T-cell (primary cell): ENCODE data around the gene BOD1L1. TPM values are rescaled to one million over a fixed set of nuclear protein-coding genes. Genes with fewer than 3 reads are reported as not detected.

Experiments
- ATAC-seq, 4 experiments: fragments of 200-7000 bp in 3 of 4; fragments of 150-1000 bp in 1 of 4; cut with Tn5 transposase; replicated peaks in 1 of 4; 1 replicate in 3 of 4; 2 replicates in 1 of 4; pipeline ENCODE4 v1.10.0; 2021; ENCODE audit warnings: moderate library complexity in 3 of 4, mild to moderate bottlenecking in 2 of 4, moderate number of reproducible peaks in 1 of 4
- CTCF ChIA-PET, 2 donors: fragments of 300-600 bp; sonication (Branson Sonifier 250); formaldehyde crosslinking; loops; one replicate each; lab custom pipeline; 2022; ENCODE audit warnings: antibody characterized with exemption in 2 of 2; lab: Charles Lee
- POLR2A ChIA-PET, 2 donors: fragments of 300-600 bp; sonication (Branson Sonifier 250); formaldehyde crosslinking; loops; one replicate each; lab custom pipeline; 2022; ENCODE audit warnings: antibody characterized with exemption in 2 of 2; lab: Charles Lee
- DNase-seq, 35 experiments: peaks; one replicate each; pipeline versions ENCODE4 v3.0.0 to v3.0.0-alpha.2; 2013 to 2023
- H3K27ac ChIP-seq: one replicate; pipeline ENCODE4 v1.5.1; 2013; ENCODE audit warnings: low read length
- H3K27me3 ChIP-seq, 2 experiments: replicated peaks in 1 of 2; 1 replicate in 1 of 2; 2 replicates in 1 of 2; pipeline versions ENCODE4 v1.6.1 to v1.7.0; 2013; ENCODE audit warnings: low read length in 1 of 2, mixed read lengths in 1 of 2; ENCODE audit not compliant: control insufficient read depth in 2 of 2, insufficient read depth in 2 of 2; ENCODE audit errors: extremely low read depth in 1 of 2
- H3K36me3 ChIP-seq, 2 donors: 1 replicate in 1 of 2; 2 replicates in 1 of 2; pipeline versions ENCODE4 v1.6.1 to v1.7.0; 2013; ENCODE audit warnings: low read length in 1 of 2; ENCODE audit not compliant: control insufficient read depth in 2 of 2, insufficient read depth in 1 of 2; ENCODE audit errors: extremely low read depth in 1 of 2
- H3K4me1 ChIP-seq, 2 experiments: 1 replicate in 1 of 2; 2 replicates in 1 of 2; pipeline versions ENCODE4 v1.6.1 to v1.7.0; 2013; ENCODE audit warnings: low read length in 2 of 2, mixed read lengths in 1 of 2; ENCODE audit not compliant: insufficient read depth in 2 of 2, control insufficient read depth in 1 of 2; ENCODE audit errors: extremely low read depth in 1 of 2
- H3K4me3 ChIP-seq, 2 donors: 1 replicate in 1 of 2; 2 replicates in 1 of 2; pipeline versions ENCODE4 v1.5.1 to v1.7.0; 2013; ENCODE audit warnings: mild to moderate bottlenecking in 2 of 2, low read length in 1 of 2, moderate library complexity in 1 of 2; ENCODE audit not compliant: control insufficient read depth in 1 of 2; ENCODE audit errors: extremely low read depth in 1 of 2
- H3K9me3 ChIP-seq: 2 replicates; pipeline ENCODE4 v1.7.0; 2013
- H3K27ac Mint-ChIP-seq, 2 donors: one replicate each; pipeline ENCODE4 v1.8.0; 2020 to 2021; ENCODE audit warnings: mild to moderate bottlenecking in 2 of 2, mixed read lengths in 2 of 2
- H3K27me3 Mint-ChIP-seq, 2 donors: one replicate each; pipeline ENCODE4 v1.8.0; 2021 to 2022; ENCODE audit warnings: mixed read lengths in 2 of 2
- H3K36me3 Mint-ChIP-seq: one replicate; pipeline ENCODE4 v1.8.0; 2021; ENCODE audit warnings: mixed read lengths
- H3K4me1 Mint-ChIP-seq, 3 donors: one replicate each; pipeline ENCODE4 v1.8.0; 2020 to 2022; ENCODE audit warnings: mixed read lengths in 3 of 3, mild to moderate bottlenecking in 1 of 3
- H3K4me3 Mint-ChIP-seq, 3 donors: one replicate each; pipeline ENCODE4 v1.8.0; 2020 to 2022; ENCODE audit warnings: mild to moderate bottlenecking in 3 of 3, mixed read lengths in 3 of 3, moderate library complexity in 3 of 3
- H3K9me3 Mint-ChIP-seq, 3 donors: one replicate each; pipeline ENCODE4 v1.8.0; 2020 to 2022; ENCODE audit warnings: mixed read lengths in 3 of 3
- WGBS: methylation state at CpG from one replicate; pipeline ENCODE4 v1.1.5; 2013; ENCODE audit warnings: missing lambda C conversion rate; ENCODE audit not compliant: insufficient coverage; 5-methylcytosine and 5-hydroxymethylcytosine counted together
- total RNA-seq, 35 experiments: library from RNA in 6 of 35; stranded (reverse) in 6 of 35; fragments of 120-200 nt in 1 of 35; gene quantifications; one replicate each; pipeline versions ENCODE4 v1.2.1 to v1.2.4 and lab custom pipeline; 2013 to 2026

The BOD1L1 gene
- total RNA-seq, 5 donors from 2014 or later (not counting 1 experiment from before 2014, with no cell fraction given) = 48.3 to 57.1 (median 55.4) TPM

DNA sequence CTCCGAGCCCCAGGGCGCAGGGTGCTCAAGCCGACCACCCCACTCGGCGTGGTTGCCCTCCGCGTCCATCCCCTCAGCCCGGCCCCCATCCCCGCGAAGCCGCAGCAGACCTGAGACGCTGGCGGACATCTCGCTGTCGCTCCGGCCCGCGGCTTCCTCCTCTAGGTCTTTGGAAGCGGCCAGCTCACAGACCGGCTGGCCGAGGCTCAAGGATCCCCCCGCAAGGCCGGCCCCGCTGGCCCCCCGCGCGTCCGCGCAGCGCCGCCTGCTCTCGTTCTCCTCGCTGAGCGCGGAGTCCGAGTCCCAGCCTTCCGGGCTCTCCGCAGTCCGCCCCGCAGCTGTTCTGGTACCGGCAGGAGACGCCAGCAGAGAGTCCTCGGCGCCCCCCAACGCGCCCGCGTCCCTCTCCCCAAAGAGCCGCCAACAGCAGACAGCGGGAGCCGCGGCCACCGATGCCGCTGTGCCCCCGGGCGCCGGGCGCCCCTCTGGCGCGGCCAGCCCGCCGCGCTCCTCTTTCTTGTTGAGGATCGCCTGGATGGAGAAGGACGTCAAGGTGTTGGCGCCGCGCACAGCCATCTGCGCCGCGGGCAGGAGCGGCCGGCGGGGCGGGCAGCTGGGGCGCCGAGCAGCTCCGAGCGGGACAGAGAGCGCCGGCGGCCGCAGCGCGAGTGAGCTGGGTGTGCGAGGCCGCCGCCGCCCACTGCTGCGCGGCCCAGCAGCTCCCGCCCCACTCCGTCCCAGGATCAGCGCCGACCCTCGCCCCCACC, 83.5 kb downstream of the BOD1L1 start, which contains the start of gene NKX3-2:
Gene NKX3-2, minus strand, starts transcription at position 670 of the 767 bp plus-strand sequence. Its CDS starts 94 bp downstream, at position 576.
- H3K4me1 ChIP-seq = peaks cover 4 to 73% of the 10 kb centered on the region in 2 experiments
- H3K9me3 Mint-ChIP-seq = peaks cover 0 to 4% (median 0%) of the 10 kb centered on the region in 3 donors
- no peak for DNase-seq
- H3K4me3 ChIP-seq = peak within 1 kb of the TSS; percentile 9 to 71
- no peak for ATAC-seq
- POLR2A ChIA-PET = no interaction called here
- H3K4me3 Mint-ChIP-seq = peak within 1 kb of the TSS; percentile 69 to 86 (median 71)
- CTCF ChIA-PET = no interaction called here
- no peaks in the 10 kb centered on the region for H3K9me3 ChIP-seq
- H3K36me3 ChIP-seq = no peaks in the 10 kb centered on the region
- WGBS = 4% methylated on average over 96 of the region's 96 CpGs
- no peak within 1 kb of the TSS for H3K27ac ChIP-seq
- H3K27me3 Mint-ChIP-seq = peaks cover 54 to 70% of the 10 kb centered on the region in 2 donors
- peaks cover 9 to 84% of the 10 kb centered on the region in 2 experiments for H3K27me3 ChIP-seq
- peaks cover 4% of the 10 kb centered on the region for H3K36me3 Mint-ChIP-seq
- H3K27ac Mint-ChIP-seq = no peak within 1 kb of the TSS
- H3K4me1 Mint-ChIP-seq = peaks cover 57 to 60% (median 59%) of the 10 kb centered on the region in 3 donors

- H3K27me3 ChIP-seq = peaks cover 14 to 87% of the 10 kb centered on the region in 2 experiments
- peaks cover 4 to 76% of the 10 kb centered on the region in 2 experiments for H3K4me1 ChIP-seq
- no peak for DNase-seq
- H3K36me3 ChIP-seq = no peaks in the 10 kb centered on the region
- POLR2A ChIA-PET = no interaction called here
- Mint-ChIP-seq H3K4me1 (peaks cover 57 to 60% (median 58%) of the 10 kb centered on the region in 3 donors), H3K9me3 (peaks cover 4 to 5% (median 5%) of the 10 kb centered on the region in 3 donors), H3K4me3 (peak overlapping the region; percentile 34 to 86 (median 41)), H3K27me3 (peaks cover 55 to 70% of the 10 kb centered on the region in 2 donors), H3K27ac (no peak overlapping the region), H3K36me3 (peaks cover 4% of the 10 kb centered on the region)
- no peaks in the 10 kb centered on the region for H3K9me3 ChIP-seq
- no peak overlapping the region for H3K27ac ChIP-seq
- WGBS = 18% methylated on average over 28 of the region's 30 CpGs
- CTCF ChIA-PET = no interaction called here
- no peak overlapping the region for H3K4me3 ChIP-seq
- no peak for ATAC-seq
Measured at GRCh38 chr4:13543032-13543838, 84.3 kb downstream of the BOD1L1 start.

- no peaks in the 10 kb centered on the region for H3K9me3 ChIP-seq
- H3K27me3 Mint-ChIP-seq = peaks cover 60 to 77% of the 10 kb centered on the region in 2 donors
- peak overlapping the region in 1 of 2 donors; percentile 39 for H3K4me3 ChIP-seq
- peaks cover 4 to 75% of the 10 kb centered on the region in 2 experiments for H3K4me1 ChIP-seq
- H3K27ac Mint-ChIP-seq = no peak overlapping the region
- CTCF ChIA-PET = no interaction called here
- H3K36me3 Mint-ChIP-seq = peaks cover 4% of the 10 kb centered on the region
- DNase-seq (no peak), ATAC-seq (peak in 1 of 4 experiments; percentile 20)
- peak overlapping the region in 2 of 3 donors; percentile 34 to 86 for H3K4me3 Mint-ChIP-seq
- peaks cover 14 to 87% of the 10 kb centered on the region in 2 experiments for H3K27me3 ChIP-seq
- peaks cover 4 to 7% (median 6%) of the 10 kb centered on the region in 3 donors for H3K9me3 Mint-ChIP-seq
- peaks cover 58 to 63% (median 59%) of the 10 kb centered on the region in 3 donors for H3K4me1 Mint-ChIP-seq
- 17% methylated on average over 17 of the region's 27 CpGs for WGBS
- no peaks in the 10 kb centered on the region for H3K36me3 ChIP-seq
- POLR2A ChIA-PET = no interaction called here
- no peak overlapping the region for H3K27ac ChIP-seq
Measured at GRCh38 chr4:13542577-13543031, 84.9 kb downstream of the BOD1L1 start.

DNA sequence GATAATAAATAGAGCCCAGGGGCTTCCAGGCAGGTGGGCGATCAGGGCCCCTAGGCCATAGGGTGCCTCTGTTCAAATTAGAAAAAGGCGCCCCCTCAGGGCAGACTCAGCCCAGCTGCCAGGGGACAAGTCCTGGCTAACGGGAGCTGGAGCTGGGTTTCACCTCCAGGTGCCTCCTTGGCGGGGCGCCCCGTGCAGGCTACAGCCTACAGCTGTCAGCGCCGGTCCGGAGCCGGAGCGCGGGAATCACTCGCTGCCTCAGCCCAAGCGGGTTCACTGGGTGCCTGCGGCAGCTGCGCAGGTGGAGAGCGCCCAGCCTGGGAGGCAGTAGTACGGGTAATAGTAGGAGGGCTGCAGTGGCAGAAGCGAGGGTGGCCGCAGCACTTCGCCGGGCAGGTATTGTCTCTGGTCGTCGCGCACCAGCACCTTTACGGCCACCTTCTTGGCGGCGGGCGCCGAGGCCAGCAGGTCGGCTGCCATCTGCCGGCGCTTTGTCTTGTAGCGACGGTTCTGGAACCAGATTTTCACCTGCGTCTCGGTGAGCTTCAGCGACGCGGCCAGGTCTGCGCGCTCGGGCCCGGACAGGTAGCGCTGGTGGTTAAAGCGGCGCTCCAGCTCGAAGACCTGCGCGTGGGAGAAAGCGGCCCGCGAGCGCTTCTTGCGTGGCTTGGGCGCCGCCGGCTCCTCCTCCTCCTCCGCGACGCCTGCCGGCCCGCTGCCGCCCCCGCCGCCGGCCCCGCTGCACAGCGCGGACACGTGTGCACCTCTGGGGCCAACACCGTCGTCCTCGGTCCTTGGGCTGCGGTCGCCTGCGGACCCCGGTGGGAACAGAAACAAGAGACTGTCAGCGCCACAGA, 85.6 kb downstream of the BOD1L1 start:
- no peaks in the 10 kb centered on the region for H3K9me3 ChIP-seq
- peak overlapping the region; percentile 4 to 86 (median 43) for H3K4me3 Mint-ChIP-seq
- no peak overlapping the region for H3K27ac Mint-ChIP-seq
- H3K36me3 ChIP-seq = no peaks in the 10 kb centered on the region
- peaks cover 4 to 75% of the 10 kb centered on the region in 2 experiments for H3K4me1 ChIP-seq
- peaks cover 21 to 87% of the 10 kb centered on the region in 2 experiments for H3K27me3 ChIP-seq
- 4% methylated on average over 72 of the region's 79 CpGs for WGBS
- H3K36me3 Mint-ChIP-seq = peaks cover 4% of the 10 kb centered on the region
- ChIA-PET POLR2A (no interaction called here), CTCF (no interaction called here)
- peaks cover 57 to 60% (median 57%) of the 10 kb centered on the region in 3 donors for H3K4me1 Mint-ChIP-seq
- H3K9me3 Mint-ChIP-seq = peaks cover 4 to 8% (median 7%) of the 10 kb centered on the region in 3 donors
- peak overlapping the region in 1 of 2 donors; percentile 39 for H3K4me3 ChIP-seq
- H3K27me3 Mint-ChIP-seq = peaks cover 65 to 81% of the 10 kb centered on the region in 2 donors
- no peak overlapping the region for H3K27ac ChIP-seq
- peak in 5 of 35 experiments; percentile 29 to 51 (median 34) for DNase-seq
- peak; percentile 19 to 44 (median 32) for ATAC-seq

GRCh38 chr4:13541176-13541604, 86.3 kb downstream of the BOD1L1 start:
- WGBS = no CpG with 5 or more reads among the region's 10 CpGs
- no peak overlapping the region for H3K27ac Mint-ChIP-seq
- H3K4me1 ChIP-seq = peaks cover 4 to 69% of the 10 kb centered on the region in 2 experiments
- peaks cover 64 to 81% of the 10 kb centered on the region in 2 donors for H3K27me3 Mint-ChIP-seq
- H3K27ac ChIP-seq = no peak overlapping the region
- peak overlapping the region in 1 of 3 donors; percentile 86 for H3K4me3 Mint-ChIP-seq
- peaks cover 51 to 52% (median 51%) of the 10 kb centered on the region in 3 donors for H3K4me1 Mint-ChIP-seq
- H3K36me3 ChIP-seq = no peaks in the 10 kb centered on the region
- ATAC-seq (no peak), DNase-seq (no peak)
- H3K27me3 ChIP-seq = peaks cover 25 to 87% of the 10 kb centered on the region in 2 experiments
- H3K9me3 Mint-ChIP-seq = peaks cover 2 to 14% (median 7%) of the 10 kb centered on the region in 3 donors
- ChIA-PET CTCF (no interaction called here), POLR2A (no interaction called here)
- peak overlapping the region in 1 of 2 donors; percentile 25 for H3K4me3 ChIP-seq
- peaks cover 4% of the 10 kb centered on the region for H3K9me3 ChIP-seq
- H3K36me3 Mint-ChIP-seq = peaks cover 6% of the 10 kb centered on the region
